ENCODE results near the gene PDCD4.
"Not testable (repeated sequence)": the region's sequence is repeated elsewhere in the genome, so short reads cannot be mapped to it uniquely, and the experiment has no call there.

PDCD4 gene

GRCh38 chr10:110885932-110886674 is 14.4 kb downstream of the PDCD4 start:
- DNase-seq = no peak

- DNase-seq = no peak
These were observed 15.8 kb downstream of the PDCD4 start for GRCh38 chr10:110887560-110887959.

DNA sequence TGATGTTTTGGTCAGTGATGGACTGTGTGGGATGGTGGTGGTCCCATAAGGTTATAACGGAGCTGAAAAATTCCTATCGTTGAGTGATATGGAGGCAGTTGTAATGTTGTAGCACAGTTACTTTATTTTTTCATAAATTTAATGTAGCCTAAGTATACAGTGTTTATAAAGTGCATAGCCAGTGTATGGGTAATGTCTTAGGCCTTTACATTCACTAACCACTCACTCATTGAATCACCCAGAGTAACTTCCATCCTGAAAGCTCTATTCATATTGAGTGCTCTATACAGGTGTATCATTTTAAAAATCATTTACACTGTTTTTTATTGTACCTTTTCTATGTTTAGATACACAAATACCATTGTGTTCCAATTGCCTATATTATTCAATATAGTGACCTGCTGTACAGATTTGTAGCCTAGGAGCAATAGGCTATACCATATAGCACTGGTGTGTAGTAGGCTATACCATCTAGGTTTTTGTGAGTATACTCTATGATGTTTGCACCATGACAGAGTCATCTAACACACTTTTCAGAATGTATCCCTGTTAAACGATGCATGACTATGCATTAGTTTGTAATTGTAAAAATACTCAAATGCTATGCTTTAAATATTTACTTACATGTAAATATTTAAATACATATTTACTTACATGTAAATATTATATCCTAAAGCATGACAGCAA is 21.0 kb downstream of the PDCD4 start:
- no peak for DNase-seq

DNA sequence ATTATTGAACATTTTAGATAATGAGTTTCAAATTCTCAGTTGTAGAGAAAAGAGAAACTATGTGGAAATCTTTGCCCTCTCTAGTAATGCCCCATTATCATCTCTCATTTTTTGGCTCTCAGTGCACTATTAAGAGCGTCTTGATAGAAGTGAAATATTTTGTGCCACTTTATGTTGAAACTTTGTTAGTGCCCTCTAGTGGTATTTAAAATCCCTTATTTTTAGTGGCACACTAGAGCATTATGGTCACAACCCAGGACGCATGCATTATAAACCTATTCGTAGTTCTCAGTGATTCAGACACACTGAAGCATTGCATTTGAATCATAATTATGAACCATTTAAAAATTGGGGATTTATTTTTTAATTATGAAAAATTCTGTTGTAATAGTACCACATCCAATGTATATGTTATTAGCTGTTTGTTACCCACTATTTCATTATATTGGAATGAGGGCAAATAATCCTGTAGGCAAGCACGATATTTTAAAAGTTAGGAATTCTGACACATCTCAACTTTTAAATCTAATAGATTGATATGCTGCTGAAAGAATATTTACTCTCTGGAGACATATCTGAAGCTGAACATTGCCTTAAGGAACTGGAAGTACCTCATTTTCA is 21.9 kb downstream of the PDCD4 start:
- no peak for DNase-seq

DNA sequence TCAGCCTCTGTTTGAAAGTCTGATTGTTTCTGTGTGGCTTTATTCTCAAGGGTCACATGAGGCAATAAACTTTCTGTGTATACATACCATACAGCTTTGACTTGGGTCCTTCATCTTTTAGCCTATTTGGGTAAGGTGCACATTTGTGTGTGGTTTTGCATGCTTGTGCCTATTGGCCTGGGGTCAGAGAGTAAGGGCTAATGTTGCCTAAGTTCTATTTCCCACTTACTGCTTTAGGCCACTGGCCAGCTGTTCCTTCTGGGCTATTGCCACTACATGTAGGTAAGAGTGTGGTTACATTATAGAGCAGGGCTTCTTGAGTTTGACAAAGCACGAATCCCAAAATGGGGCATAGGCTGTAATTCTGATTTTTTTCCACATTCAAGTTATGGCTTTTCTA is 25.5 kb downstream of the PDCD4 start:
- no peak for DNase-seq

GRCh38 chr10:110898391-110898790 is 26.7 kb downstream of the PDCD4 start:
- DNase-seq = no peak

GRCh38 chr10:110900983-110901382 is 29.3 kb downstream of the PDCD4 start:
- no peak for DNase-seq

GRCh38 chr10:110901954-110902819 is 30.5 kb downstream of the PDCD4 start:
- DNase-seq = no peak

DNA sequence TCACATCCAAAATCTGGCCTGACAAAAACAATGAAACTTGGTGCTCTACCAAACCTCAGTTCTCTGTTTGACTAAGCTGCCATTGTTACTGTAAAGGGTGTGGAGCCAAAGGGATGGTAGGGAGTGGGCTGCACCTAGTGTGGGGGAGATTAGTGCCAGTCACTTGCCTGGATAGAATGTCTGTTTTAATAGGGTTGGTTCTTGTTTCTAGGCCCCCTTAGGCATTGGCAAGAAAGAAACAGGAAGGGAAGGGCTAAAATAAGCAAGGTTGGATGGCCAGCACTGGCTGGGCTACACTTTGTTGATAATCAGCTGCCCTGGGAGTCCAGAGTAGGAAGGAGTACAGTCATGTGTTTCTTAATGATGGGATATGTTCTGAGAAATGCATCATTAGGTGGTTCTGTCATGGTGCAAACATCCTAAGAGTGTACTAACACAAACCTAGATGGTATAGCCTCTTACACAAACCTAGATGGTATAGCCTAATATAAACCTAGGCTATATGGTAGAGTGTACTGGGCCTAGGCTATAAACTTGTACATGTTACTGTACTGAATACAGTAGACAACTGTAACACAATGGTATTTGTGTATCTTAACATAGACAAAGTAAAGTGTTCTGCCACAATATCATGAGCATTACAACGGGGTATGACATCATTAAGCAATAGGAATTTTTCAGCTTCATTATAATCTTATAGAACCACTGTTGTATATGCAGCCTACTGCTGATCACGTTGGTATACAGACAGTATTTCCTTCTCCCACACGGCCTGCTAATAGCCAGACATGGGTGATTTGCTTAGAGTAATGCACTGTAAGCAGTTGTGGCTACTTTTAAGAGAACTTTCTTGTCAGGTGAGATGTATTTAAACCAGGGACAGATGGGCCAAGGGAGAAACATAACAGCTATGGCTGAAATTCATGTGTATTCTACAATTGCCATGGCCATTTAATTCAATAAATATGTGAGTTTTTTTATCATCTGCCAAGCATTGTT is 31.9 kb downstream of the PDCD4 start:
- no peak for DNase-seq

DNA sequence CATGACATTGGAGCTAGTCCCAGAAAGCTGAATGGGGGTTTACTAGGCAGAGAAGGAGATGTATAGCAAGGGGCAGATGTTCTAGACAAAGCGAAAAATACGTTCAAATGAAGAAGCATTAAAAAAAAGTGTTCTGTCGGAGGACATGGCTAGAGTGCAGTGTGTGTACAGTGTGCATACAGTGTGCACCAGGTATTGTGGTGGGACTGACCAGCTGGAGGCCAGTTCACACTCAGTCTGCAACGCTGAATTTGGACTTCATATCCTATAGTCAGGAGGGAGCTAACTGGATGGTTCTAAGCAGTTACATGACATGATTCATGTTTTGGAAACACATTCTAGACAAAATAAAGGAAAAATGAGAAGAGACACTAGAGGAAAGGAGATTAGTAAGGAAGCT is 38.4 kb downstream of the PDCD4 start:
- DNase-seq = no peak

DNA sequence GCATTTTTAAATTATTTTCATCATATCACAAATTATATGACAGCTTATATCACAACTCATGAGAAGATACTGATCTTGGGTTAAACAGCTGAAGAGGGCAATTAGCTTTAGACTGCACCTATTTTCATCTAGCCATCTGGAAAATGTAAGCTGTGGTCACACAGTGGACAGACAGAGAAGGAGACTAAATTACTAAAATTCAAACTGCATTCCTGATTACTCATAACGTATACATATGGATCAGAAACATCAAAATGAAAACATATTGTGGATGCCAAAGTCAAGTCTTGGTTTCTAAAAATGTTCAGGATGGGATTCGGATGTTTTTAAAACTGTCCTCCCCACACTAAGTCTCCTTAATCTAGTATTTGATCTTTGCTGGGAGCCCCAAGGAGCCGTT is 40.6 kb downstream of the PDCD4 start:
- no peak for DNase-seq

DNA sequence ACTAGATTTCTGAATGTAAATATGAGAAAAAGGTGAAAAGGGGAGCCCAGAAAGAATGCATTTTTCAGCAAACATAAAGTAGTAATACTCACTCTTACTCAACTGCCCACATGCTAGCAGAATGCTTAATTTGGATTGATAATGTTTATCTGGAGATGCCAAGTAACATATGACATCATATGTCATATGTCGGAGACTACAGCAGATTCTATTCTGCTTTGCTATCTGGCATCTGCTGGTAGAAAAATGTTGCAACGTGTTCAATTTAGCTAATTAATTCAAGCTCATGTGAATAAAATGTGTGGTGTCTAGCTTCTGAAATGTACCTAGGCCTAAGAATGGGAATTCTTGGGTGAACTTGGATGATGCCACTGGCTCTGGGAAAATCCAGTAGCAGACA is 42.7 kb downstream of the PDCD4 start:
- no peak for DNase-seq

- no peak for DNase-seq
These were observed 43.3 kb downstream of the PDCD4 start for GRCh38 chr10:110915035-110915434.

GRCh38 chr10:110915600-110915999 is 43.9 kb downstream of the PDCD4 start:
- DNase-seq = not testable (repeated sequence)

DNA sequence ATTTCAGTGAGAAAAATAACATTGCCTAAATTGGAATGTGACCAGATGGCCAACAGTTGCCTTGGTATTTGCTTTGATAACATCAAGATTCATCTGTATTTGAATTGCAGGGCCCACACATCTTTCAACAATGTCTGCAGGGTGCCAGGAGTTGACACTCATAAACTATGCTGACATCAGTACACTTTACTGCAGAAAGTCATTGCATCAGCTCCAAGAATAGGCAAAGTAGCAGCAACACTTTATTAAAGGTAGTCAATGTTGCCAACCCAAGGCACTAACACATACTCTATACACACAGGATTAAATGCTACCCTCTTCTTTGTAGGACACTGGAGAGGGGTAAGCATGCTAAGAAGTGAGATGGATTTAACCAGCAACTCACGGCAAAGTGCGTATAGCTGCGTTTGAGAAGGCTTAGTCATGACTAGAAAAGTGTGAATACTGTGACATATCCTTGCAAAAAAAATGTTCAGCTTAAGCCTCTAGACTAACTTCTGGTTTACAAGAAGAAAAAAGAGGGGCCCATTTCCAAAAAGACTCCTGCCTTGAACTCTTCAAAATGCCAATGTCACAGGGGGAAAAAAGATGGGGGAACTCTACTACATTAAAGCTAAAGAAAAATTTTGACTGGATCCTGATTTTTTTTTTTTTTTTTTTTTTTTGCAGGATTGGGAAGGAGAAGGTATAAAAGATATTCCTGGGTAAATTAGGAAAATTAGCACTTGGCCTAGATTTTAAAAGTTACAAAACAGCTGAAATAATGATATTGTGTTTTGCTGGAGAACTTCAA is 45.0 kb downstream of the PDCD4 start:
- DNase-seq = no peak

DNA sequence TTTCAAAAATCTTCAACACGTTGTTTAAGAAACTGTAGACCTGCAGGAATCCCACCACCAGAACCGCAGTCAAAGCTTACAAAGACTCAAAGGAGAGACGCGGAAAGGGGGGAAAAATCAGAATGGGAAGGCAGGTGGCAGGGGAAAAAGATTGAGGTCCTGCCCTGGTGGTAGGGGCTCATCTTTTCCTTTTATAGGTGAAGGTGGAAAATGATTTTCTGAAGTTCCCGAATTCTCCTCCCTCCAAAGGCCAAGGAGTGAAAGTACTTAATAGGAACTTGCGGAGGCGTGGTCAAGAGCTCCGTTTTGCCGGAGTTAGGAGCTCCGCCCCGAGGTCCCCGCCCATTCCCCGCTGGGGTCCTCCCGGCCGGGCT is 46.5 kb downstream of the PDCD4 start:
- peak; percentile 61 for DNase-seq

- DNase-seq = no peak
These were observed 47.1 kb downstream of the PDCD4 start, which contains the start of gene BBIP1 for GRCh38 chr10:110918643-110919348. BBIP1 (minus strand) TSS chr10:110919180; CDS start chr10:110918157, 1,023 bp downstream.

GRCh38 chr10:110919349-110919931 is 47.7 kb downstream of the PDCD4 start, which contains the start of gene SHOC2:
SHOC2 (plus strand) TSS chr10:110919604; CDS start chr10:110964359, 44,755 bp downstream.
- peak; percentile 65 for DNase-seq

DNA sequence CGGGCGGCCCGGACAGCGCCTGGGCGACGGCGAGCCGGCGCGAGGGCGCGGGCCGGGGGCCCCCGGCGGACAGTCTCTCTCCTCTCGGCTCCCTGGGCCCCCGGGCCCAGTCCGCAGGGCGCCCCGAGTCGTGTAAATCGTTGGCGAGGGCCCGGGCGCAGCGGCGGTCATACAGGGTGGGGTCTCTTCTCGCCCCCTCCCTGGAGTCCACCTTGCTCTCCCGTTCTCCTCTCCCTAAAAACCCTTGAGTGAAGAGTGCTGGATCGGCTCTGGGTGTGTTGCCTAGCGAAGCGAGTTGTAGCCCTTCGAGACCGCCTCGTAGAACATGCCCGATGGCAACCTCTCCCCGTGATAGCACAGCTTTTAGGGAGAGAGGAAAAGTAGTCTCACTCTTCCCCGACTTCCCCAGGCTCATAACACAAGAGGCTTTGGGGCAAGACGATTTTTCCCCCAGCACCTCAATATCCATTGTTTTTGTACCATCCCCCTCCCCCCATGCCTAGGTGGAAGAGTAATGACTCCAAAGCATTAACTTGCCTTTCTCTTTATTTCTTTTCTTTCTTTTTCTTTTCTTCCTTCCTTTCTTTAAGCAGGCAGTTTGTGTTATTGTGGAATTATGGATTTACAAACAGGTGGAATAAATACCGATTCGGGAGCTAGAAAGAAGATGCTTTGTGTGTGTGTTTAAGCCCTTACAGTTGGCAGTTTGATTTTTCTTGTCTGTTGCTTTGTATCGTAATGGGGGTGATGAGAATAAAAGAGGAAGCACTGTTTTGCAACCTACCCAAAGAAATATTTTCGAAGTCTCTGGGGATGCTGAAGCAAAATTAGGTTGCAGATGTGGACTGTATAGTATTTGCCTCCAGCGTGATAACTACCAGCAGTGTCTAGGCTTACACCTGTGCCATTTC is 48.5 kb downstream of the PDCD4 start:
- DNase-seq = no peak

Measured in 8988T (cell line).